GM21717 (cell line): ENCODE measurements around the gene MBD4.

Source experiments
- ATAC-seq: cut with Tn5 transposase; IDR thresholded peaks from one replicate; pipeline ENCODE4 v1.9.1; 2021; ENCODE audit warnings: mild to moderate bottlenecking, moderate library complexity; ENCODE audit not compliant: unreplicated experiment

The MBD4 gene

DNA sequence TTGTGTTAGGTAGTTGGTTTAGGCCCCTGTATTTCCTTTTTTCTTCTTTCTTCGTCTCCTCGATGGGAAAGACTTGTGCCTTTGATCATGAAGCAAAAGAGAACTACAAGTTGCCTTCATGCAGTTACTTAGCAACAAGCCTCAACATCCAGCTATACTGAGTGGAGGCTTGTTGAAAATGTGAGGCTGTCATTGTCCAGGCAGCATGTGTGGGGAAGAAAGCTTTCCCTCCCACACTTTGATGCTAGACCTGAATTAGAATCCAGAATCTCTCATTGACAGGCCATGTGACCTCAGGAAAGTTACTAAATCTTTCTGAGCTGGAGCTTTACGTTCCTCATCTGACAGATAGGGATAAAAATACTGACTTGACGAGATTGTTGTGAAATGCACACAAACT is 24.0 kb upstream of the MBD4 start:
- no peak for ATAC-seq

DNA sequence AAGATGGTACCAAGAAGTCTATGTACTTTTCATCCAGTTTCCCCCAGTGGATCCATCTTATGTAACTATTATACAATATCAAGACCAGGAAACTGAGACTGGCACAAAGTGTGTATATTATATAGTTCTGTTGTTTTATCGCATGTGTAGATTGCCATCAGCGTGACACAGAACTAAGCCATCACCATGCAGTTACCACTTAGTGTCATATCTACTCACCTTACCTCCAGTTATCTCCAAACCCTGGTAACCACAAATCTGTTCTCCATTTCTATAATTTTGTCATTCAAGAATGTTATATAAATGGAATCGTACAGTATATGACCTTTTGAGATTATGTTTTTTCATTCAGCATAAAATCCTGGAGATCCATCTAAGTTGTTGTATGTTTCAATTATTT is 23.3 kb upstream of the MBD4 start:
- no peak for ATAC-seq

DNA sequence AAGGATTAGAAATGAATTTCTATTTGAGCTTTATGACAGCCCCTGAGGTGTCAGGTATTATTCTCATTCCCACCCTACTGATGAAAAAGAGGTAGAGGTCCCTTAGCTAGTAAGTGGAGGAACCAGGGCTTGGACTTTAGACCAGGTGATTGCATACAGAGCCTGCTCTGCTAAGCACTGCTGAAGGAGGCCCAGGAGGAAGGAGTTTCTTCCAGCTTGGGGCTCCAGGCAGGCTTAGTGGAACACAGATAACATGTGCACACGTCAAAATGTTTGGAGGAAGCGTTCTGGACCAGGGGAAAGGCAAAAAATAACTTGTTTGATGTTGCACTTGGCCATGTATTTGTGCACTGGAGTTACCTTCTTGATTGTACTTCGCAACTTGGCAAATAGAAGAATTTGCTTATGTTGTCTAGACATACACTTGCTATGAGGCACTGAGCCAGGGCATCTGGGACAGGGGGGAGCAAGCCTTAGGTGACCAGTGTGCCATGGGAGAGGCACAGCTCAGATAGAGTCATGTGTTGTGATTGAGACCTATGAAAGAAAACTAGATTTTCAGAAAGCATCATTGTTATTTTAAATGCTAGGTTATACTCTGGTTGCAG is 22.7 kb upstream of the MBD4 start:
- no peak for ATAC-seq

- ATAC-seq = no peak
These were observed 21.9 kb upstream of the MBD4 start for GRCh38 chr3:129461461-129462146.

DNA sequence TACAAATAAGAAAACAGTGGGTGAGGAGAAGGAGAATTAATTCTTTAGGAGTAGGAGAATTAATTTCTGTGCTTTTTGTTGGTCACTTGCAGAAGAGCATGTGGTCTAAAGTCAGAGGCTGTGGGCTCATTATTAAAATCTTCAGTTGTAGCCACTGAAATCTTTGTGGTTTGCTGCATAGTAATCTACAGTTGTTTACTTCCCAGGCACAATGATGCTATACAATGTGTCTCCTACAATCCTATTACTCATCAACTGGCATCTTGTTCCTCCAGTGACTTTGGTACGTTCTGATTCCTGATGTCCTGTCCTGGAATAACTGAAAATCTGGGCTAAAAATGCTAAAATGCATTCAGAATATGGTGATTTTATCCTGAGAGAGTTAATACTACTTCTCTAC is 21.3 kb upstream of the MBD4 start:
- ATAC-seq = no peak

GRCh38 chr3:129460572-129460971 is 20.8 kb upstream of the MBD4 start:
- ATAC-seq = no peak

DNA sequence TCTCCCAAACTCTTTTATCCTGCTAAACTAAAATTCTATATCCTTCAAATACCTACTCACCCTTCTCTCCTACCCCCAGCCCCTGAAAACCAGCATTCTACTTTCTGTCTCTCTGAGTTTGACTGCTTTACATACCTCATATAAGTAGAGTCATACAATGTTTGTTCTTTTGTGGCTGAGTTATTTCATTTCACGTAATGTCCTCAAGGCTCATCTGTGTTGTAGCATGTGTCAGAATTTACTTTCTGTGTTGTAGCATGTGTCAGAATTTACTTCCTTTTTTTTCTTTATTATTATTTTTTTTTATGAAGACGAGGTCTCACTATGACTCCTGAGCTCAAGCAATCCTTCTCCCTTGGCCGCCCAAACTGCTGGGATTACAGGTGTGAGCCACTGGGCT is 20.4 kb upstream of the MBD4 start:
- no peak for ATAC-seq

GRCh38 chr3:129453732-129454131 is 14.0 kb upstream of the MBD4 start:
- ATAC-seq = no peak

DNA sequence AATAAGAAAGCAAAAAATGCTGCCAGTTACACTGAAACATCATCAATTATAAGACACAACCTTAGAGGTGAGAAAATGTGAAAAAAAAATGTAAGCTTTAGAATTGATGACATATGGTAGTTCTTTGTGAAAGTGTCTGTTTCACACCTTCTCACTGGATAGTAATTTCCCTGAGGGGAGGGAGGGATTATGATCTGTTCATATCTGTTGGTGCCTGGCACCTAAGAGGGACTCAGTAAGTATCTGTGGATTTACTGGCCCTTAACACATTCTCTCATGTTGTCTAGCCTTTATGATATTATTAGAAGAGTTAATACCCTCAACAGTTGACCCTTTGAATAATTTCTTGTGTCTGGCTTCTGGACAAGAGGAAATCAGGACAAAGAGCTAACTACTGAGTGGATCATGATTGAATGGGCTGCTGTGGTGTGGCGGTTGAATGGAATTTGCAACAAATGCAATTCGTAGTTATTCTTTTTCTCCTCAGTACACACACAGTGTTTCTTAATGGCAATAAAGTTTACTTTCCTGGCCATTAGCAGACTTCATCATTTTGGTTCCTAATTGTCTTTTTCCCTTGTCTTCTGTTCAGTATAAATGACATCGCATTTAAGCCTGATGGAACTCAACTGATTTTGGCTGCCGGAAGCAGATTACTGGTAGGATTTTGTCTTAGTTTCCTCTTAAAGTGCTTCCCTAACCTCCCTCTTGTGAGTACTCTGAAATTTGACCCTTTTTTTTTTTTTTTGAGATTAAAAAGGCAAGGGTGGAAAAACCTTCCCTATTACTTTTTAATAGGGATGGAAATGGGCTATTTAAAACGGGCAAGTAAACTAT is 9.7 kb upstream of the MBD4 start:
- no peak for ATAC-seq

DNA sequence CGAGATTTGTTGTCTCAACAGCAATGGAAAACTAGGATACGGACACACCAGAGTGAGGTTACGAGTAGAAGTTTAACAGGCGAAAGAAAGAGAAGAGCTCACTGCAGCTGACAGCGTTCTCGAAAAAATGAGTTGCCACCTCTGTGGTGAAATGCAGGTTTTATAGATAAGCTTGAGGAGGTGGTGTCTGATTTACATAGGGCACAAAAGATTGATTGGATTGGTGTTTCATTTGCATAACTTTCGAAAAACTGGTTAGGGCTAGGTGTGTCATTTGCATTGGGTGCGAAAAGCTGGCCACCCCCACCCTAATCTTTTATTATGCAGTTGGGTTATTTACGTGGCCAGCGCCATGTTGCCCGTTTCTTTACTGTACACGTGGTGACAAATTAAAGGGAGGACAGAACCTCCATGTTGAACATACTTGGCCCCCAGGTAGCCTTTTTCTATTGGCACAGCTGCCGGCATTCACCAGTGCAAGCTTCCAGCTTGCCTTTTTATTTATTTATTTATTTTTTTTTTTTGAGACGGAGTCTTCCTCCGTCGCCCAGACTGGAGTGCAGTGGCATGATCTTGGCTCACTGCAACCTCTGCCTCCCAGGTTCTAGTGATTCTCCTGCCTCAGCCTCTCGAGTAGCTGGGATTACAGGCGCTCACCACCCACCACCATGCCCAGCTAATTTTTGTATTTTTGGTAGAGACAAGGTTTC is 8.6 kb upstream of the MBD4 start:
- no peak for ATAC-seq

- ATAC-seq = no peak
These were observed 7.2 kb upstream of the MBD4 start for GRCh38 chr3:129446926-129447325.

DNA sequence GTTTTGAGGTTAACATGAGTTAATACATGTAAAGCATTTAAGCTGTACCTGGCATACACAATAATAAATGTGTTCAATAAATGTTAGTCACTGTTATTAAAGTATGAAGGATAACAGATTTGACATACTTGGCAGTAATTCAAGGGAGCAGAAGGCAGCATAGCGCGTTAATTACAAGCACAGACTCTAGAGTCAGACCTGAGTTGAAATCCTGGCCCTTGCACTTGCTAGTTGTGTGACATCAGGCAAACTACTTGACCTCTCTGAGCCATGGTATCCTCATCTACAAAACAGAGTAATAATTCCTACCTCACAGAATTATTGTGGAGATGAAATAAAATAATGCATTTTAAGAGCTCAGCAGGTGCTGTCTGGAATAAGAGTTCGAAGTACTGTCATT is 5.7 kb upstream of the MBD4 start:
- no peak for ATAC-seq

DNA sequence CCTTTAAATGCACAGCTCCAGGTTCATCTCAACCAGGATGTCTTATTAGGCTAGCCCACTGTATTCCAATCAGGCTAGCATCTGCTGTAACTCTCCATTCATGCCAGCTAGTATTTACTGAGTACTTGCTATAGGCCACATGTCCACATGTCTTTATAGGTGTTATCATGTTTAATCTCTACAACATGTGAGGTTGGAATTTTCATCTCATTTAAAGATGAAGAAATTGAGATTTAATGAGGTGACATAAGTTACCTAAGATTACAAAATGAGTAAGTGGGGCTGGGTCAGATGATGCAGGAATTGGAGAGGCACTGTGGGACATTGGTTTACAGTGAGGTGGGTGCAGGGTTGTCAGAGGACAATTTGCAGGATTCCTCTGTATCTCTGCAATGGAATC is 3.2 kb upstream of the MBD4 start:
- no peak for ATAC-seq

- ATAC-seq = no peak
These were observed 2.7 kb upstream of the MBD4 start for GRCh38 chr3:129442486-129442885.

- ATAC-seq = no peak
These were observed 2.0 kb upstream of the MBD4 start for GRCh38 chr3:129441782-129442181.

- no peak for ATAC-seq
These were observed 1.5 kb upstream of the MBD4 start for GRCh38 chr3:129441215-129441614.

GRCh38 chr3:129440618-129441190 is 956 bp upstream of the MBD4 start:
- no peak for ATAC-seq

DNA sequence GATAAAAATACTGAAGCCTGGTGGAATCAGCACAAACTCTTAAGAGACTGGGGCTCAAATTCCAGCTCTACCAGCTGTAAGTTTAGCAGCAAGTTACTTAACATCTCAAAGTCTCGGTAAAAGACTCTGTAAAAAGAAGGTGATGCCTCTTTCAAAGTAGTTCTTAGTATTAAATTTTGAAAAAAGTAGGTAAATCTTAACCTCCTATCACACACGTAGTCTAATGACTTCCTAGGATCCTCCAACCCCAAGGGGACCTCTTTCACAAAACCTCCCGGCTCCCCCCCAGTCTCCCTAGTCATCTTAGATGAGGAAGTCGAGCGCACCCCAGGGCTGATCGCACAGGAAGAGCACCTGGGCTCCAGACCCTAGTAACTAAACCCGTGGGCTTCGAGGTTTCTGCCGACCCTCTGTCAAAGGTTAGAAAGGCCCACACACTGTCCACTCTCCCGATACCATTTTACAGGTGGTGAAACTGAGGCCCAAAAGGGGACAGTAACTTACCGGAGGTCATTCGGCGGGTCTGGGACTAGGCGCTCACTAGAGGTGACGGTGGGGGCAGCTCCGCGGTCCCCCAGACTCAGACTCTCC is 427 bp downstream of the MBD4 start:
- ATAC-seq = no peak

DNA sequence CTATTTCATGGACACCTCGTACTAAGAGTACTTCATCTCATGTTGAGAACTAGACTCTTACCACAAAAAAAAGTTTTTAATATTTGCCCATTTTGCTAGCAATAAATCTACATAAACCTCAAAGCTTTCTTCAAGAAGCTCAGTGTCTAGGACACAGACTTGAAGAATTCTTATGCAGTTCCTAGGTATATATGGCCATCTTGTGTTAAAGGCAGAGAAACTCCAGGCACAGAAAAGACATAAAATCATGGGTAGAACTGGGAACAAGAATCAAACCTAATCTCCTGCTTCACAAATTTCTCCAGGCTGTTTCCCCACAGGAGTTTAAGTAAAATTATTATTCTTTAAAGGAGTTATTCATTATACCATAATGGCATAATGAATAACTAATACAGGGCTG is 4.4 kb downstream of the MBD4 start:
- no peak for ATAC-seq

GRCh38 chr3:129434140-129434539 is 5.6 kb downstream of the MBD4 start:
- ATAC-seq = no peak

- ATAC-seq = no peak
These were observed 6.2 kb downstream of the MBD4 start for GRCh38 chr3:129433565-129433964.
